ENCODE results near the gene METTL27. TPM values are rescaled to one million over a fixed set of nuclear protein-coding genes. Genes with fewer than 3 reads are reported as not detected.

Gene METTL27
- polyA plus RNA-seq, 2 donors = 0.45 to 1.1 TPM

DNA sequence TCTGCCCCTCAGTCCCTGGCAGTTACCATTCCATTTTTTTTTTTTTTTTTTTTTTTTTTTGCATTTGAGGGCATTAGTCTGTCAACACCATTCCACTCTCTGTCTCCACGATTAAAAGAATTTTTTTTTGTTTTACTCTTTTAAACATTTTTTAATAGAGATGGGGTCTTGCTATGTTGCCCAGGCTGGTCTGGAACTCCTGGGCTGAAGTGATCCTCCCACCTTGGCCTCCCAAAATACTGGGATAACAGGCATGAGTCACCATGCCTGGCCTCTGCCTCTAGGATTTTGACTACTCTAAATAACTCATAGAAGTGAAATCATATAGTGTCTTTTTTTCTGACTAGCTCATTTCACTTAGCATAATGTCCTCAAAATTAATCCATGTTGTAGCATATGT is 55.7 kb downstream of the METTL27 start:
- H3K4me1 ChIP-seq (ENCODE audit: control insufficient read depth in 2 of 2, insufficient read depth in 2 of 2, low read length in 1 of 2) = no peaks in the 10 kb centered on the region
- 82 to 87% methylated on average over 1 of the region's 1 CpG for WGBS, 2 donors

More for the DNA sequence above, 55.7 kb downstream of the METTL27 start:
- Histone ChIP-seq H3K27ac (ENCODE audit: low read depth in 2 of 2, low read length in 1 of 2) (no peak overlapping the region), H3K36me3 (ENCODE audit: control insufficient read depth in 2 of 2, insufficient read depth in 2 of 2, low read length in 1 of 2) (no peaks in the 10 kb centered on the region), H3K9me3 (ENCODE audit: control insufficient read depth in 2 of 2, insufficient read depth in 1 of 2, low read depth in 1 of 2, low read length in 1 of 2) (no peaks in the 10 kb centered on the region), H3K4me3 (ENCODE audit: low read depth in 1 of 2, low read length in 2 of 2) (no peak overlapping the region), H3K27me3 (ENCODE audit: control insufficient read depth in 1 of 2, insufficient read depth in 2 of 2, low read length in 2 of 2) (no peaks in the 10 kb centered on the region)

Other genes starting within 250 kb of the METTL27 start
- gene MLXIPL, start 218.0 kb downstream of the METTL27 start, polyA plus RNA-seq = 1 to 10 TPM; 2.5 to 4.5 TPM
- under 1 TPM; 0.45 to 0.75 TPM for gene VPS37D, start 174.7 kb downstream of the METTL27 start, polyA plus RNA-seq
- gene DNAJC30, start 159.1 kb downstream of the METTL27 start, polyA plus RNA-seq = 1 to 10 TPM; 3.9 to 6.1 TPM
- 10 to 100 TPM; 39.9 to 43.5 TPM for gene BUD23, start 158.9 kb downstream of the METTL27 start, polyA plus RNA-seq
- gene STX1A, start 122.8 kb downstream of the METTL27 start, polyA plus RNA-seq = 1 to 10 TPM; 1.6 to 2.4 TPM
- gene ABHD11, start 103.7 kb downstream of the METTL27 start, polyA plus RNA-seq = 10 to 100 TPM; 22.6 to 28.3 TPM
- gene CLDN3, start 72.2 kb downstream of the METTL27 start, polyA plus RNA-seq = under 1 TPM; 0.14 to 0.26 TPM
- 100 to 1,000 TPM; 124 to 233 TPM for gene CLDN4, start 11.5 kb downstream of the METTL27 start, polyA plus RNA-seq
- not detected for gene TMEM270, start 18.6 kb upstream of the METTL27 start, polyA plus RNA-seq
- 10 to 100 TPM; 12.6 to 25.7 TPM for gene ELN, start 185.7 kb upstream of the METTL27 start, polyA plus RNA-seq
- 1 to 10 TPM; 5.9 to 7.7 TPM for gene LIMK1, start 241.3 kb upstream of the METTL27 start, polyA plus RNA-seq